HepG2 (cell line): ENCODE data around the gene GBP6. TPM values are rescaled to one million over a fixed set of nuclear protein-coding genes. Genes with fewer than 3 reads are reported as not detected.

ENCODE experiments used
- ARID2 ChIP-seq: sonication (generic); formaldehyde crosslinking; IDR thresholded peaks from 2 replicates; pipeline ENCODE4 v1.8.1; 2022; ENCODE audit warnings: mild to moderate bottlenecking, missing genetic modification reagents, borderline replicate concordance
- ARNTL ChIP-seq: sonication (generic); formaldehyde crosslinking; IDR thresholded peaks from 2 replicates; pipeline ENCODE4 v1.4.0; 2020; ENCODE audit warnings: mild to moderate bottlenecking, missing genetic modification reagents
- NFKB2 ChIP-seq: sonication (generic); formaldehyde crosslinking; IDR thresholded peaks from 2 replicates; pipeline ENCODE4 v1.4.0; 2020; ENCODE audit warnings: missing genetic modification reagents, borderline replicate concordance
- PRMT3 ChIP-seq: sonication (generic); formaldehyde crosslinking; IDR thresholded peaks from 2 replicates; pipeline ENCODE4 v1.8.1; 2022; ENCODE audit warnings: low read depth, mild to moderate bottlenecking, moderate library complexity, missing genetic modification reagents, borderline replicate concordance
- SYNCRIP ChIP-seq: fragments of 200-400 bp; formaldehyde crosslinking; IDR thresholded peaks from 2 replicates; pipeline ENCODE4 v1.6.1; 2018; ENCODE audit warnings: mild to moderate bottlenecking, low read depth, low read length; ENCODE audit not compliant: insufficient read depth
- ZIK1 ChIP-seq: sonication (generic); formaldehyde crosslinking; IDR thresholded peaks from 2 replicates; pipeline ENCODE4 v1.5.0; 2020; ENCODE audit warnings: mild to moderate bottlenecking, low read depth, missing genetic modification reagents, borderline replicate concordance
- ZNF761 ChIP-seq: sonication (generic); formaldehyde crosslinking; conservative IDR thresholded peaks from 2 replicates; pipeline ENCODE4 v1.4.0; 2020; ENCODE audit warnings: mild to moderate bottlenecking, missing genetic modification reagents
- ZNF891 ChIP-seq: sonication (generic); formaldehyde crosslinking; IDR thresholded peaks from 2 replicates; pipeline ENCODE4 v1.5.0; 2020; ENCODE audit warnings: mild to moderate bottlenecking, missing genetic modification reagents
- ZSCAN21 ChIP-seq: sonication (generic); formaldehyde crosslinking; IDR thresholded peaks from 2 replicates; pipeline ENCODE4 v1.8.0; 2022; ENCODE audit warnings: mild to moderate bottlenecking, missing genetic modification reagents, moderate library complexity, borderline replicate concordance
- polyA plus RNA-seq, 8 experiments: library from polyadenylated mRNA; depleted of rRNA in 3 of 8; stranded (reverse) in 7 of 8; unstranded in 1 of 8; fragments of >200 nt; fragmentation: Illumina TruSeq in 4 of 8; extraction: Trizol in 4 of 8; gene quantifications; 2 replicates each; pipeline versions ENCODE4 v1.2.1 to v1.2.3, GENCODE V29; 2011 to 2016; ENCODE audit warnings: low read depth in 4 of 8, missing spikeins in 1 of 8, mixed read lengths in 1 of 8; ENCODE audit not compliant: insufficient read depth in 1 of 8
- total RNA-seq, 5 experiments: library from RNA; depleted of rRNA; stranded (reverse); fragments of >200 nt; fragmentation: Illumina TruSeq; extraction: Trizol; gene quantifications; 2 replicates each; pipeline ENCODE4 v1.2.3, GENCODE V29; 2016; ENCODE audit warnings: low read depth in 1 of 5
- TF ChIP-seq, protein P1 (sequence below): sonication (generic); formaldehyde crosslinking; conservative IDR thresholded peaks from 2 replicates; pipeline ENCODE4 v1.8.1; 2023; ENCODE audit warnings: missing genetic modification reagents
- TF ChIP-seq, protein P2 (sequence below): sonication (generic); formaldehyde crosslinking; IDR thresholded peaks from 2 replicates; pipeline ENCODE4 v1.9.0; 2021; ENCODE audit warnings: missing genetic modification reagents, borderline replicate concordance

GBP6 gene
- total and polyA plus RNA-seq, 2 of the 13 experiments (the other 11 are each of a cell fraction or from before 2014, with no cell fraction given) = not detected

DNA sequence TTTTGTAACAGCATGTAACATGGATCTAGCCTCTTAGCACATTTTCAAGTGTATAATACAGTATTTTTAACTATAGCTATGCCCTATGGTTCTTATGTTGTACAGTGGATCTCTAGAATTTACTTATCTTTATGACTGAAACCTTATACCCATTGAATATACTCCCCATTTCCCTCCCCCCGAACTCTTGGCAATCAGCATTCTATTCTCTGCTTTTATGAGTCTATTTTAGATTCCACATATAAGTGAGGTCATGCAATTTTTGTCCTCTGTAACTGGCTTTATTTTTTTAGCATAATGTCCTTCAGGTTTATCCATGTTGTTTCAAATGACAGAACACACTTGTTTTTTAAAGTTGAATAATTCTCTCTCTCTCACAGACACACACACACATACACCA, 3.1 kb upstream of the GBP6 start (continued):
- TF ChIP-seq ARNTL (CRISPR knock-in tag) (no peak), PRMT3 (CRISPR knock-in tag) (no peak), ZSCAN21 (CRISPR knock-in tag) (no peak), ZNF891 (CRISPR knock-in tag) (no peak), ZIK1 (CRISPR knock-in tag) (no peak), SYNCRIP (no peak), ZNF761 (CRISPR knock-in tag) (no peak), NFKB2 (CRISPR knock-in tag) (no peak), ARID2 (no peak)
- TF ChIP-seq, protein P1, sequence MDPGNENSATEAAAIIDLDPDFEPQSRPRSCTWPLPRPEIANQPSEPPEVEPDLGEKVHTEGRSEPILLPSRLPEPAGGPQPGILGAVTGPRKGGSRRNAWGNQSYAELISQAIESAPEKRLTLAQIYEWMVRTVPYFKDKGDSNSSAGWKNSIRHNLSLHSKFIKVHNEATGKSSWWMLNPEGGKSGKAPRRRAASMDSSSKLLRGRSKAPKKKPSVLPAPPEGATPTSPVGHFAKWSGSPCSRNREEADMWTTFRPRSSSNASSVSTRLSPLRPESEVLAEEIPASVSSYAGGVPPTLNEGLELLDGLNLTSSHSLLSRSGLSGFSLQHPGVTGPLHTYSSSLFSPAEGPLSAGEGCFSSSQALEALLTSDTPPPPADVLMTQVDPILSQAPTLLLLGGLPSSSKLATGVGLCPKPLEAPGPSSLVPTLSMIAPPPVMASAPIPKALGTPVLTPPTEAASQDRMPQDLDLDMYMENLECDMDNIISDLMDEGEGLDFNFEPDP (CRISPR knock-in tag) = no peak
- TF ChIP-seq, protein P2, sequence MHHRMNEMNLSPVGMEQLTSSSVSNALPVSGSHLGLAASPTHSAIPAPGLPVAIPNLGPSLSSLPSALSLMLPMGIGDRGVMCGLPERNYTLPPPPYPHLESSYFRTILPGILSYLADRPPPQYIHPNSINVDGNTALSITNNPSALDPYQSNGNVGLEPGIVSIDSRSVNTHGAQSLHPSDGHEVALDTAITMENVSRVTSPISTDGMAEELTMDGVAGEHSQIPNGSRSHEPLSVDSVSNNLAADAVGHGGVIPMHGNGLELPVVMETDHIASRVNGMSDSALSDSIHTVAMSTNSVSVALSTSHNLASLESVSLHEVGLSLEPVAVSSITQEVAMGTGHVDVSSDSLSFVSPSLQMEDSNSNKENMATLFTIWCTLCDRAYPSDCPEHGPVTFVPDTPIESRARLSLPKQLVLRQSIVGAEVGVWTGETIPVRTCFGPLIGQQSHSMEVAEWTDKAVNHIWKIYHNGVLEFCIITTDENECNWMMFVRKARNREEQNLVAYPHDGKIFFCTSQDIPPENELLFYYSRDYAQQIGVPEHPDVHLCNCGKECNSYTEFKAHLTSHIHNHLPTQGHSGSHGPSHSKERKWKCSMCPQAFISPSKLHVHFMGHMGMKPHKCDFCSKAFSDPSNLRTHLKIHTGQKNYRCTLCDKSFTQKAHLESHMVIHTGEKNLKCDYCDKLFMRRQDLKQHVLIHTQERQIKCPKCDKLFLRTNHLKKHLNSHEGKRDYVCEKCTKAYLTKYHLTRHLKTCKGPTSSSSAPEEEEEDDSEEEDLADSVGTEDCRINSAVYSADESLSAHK (CRISPR knock-in tag) = no peak
